IMR-90 (cell line): Measurements from ENCODE around the gene DNAH8. TPM values are rescaled to one million over a fixed set of nuclear protein-coding genes. Genes with fewer than 3 reads are reported as not detected.
"Not testable (repeated sequence)": the region's sequence is repeated elsewhere in the genome, so short reads cannot be mapped to it uniquely, and the experiment has no call there.

Experiments used
- ATAC-seq: fragments of 200-7000 bp; cut with Tn5 transposase; 2 replicates; pipeline ENCODE4 v1.9.1; 2020; ENCODE audit warnings: low read depth, mild to moderate bottlenecking, moderate library complexity
- BruUV-seq: library from RNA; stranded (reverse); fragments of 400-500 nt; replicated peaks from 2 replicates; lab custom pipeline; 2021; lab: Mats Ljungman, UMichigan
- CTCF ChIA-PET: fragments of 300-600 bp; formaldehyde crosslinking; extraction: SDS; loops from one replicate; lab custom pipeline; 2021; ENCODE audit warnings: antibody characterized with exemption; lab: Yijun Ruan, JAX
- POLR2A ChIA-PET: fragments of 300-600 bp; sonication (Branson Sonifier 250); formaldehyde crosslinking; loops from one replicate; lab custom pipeline; 2022; ENCODE audit warnings: antibody characterized with exemption; ENCODE audit not compliant: unreplicated experiment; lab: Charles Lee
- DNase-seq: peaks from one replicate; pipeline ENCODE4 v3.0.0; 2013
- H2AFZ ChIP-seq: replicated peaks from 2 replicates; pipeline ENCODE3; 2013; ENCODE audit warnings: low read length, mild to moderate bottlenecking; ENCODE audit not compliant: poor library complexity
- H2AK5ac ChIP-seq: 2 replicates; pipeline ENCODE4 v1.6.1; 2013; ENCODE audit warnings: low read depth, low read length, inconsistent platforms
- H2AK9ac ChIP-seq: replicated peaks from 2 replicates; pipeline ENCODE3; 2013; ENCODE audit warnings: mild to moderate bottlenecking, low read depth, low read length, moderate library complexity; ENCODE audit not compliant: poor library complexity
- H2BK120ac ChIP-seq: 2 replicates; pipeline ENCODE4 v1.6.1; 2013; ENCODE audit warnings: low read depth, low read length, inconsistent platforms
- H2BK15ac ChIP-seq: 3 replicates; pipeline ENCODE4 v1.6.1; 2013; ENCODE audit warnings: low read depth, low read length, inconsistent platforms
- H2BK20ac ChIP-seq: 2 replicates; pipeline ENCODE4 v1.6.1; 2013; ENCODE audit warnings: low read depth, mild to moderate bottlenecking, inconsistent platforms, low read length, moderate library complexity
- H2BK5ac ChIP-seq: 2 replicates; pipeline ENCODE4 v1.6.1; 2013; ENCODE audit warnings: mild to moderate bottlenecking, low read depth, low read length, inconsistent platforms; ENCODE audit not compliant: poor library complexity, severe bottlenecking
- H3K14ac ChIP-seq: replicated peaks from 2 replicates; pipeline ENCODE4 v1.6.1; 2013; ENCODE audit warnings: low read depth, low read length, inconsistent platforms
- H3K18ac ChIP-seq: 2 replicates; pipeline ENCODE4 v1.6.1; 2013; ENCODE audit warnings: low read depth, low read length, control low read depth
- H3K23ac ChIP-seq: 2 replicates; pipeline ENCODE4 v1.6.1; 2013; ENCODE audit warnings: low read depth, low read length, inconsistent platforms
- H3K27ac ChIP-seq: 2 replicates; pipeline ENCODE4 v1.5.1; 2013; ENCODE audit warnings: mild to moderate bottlenecking, control low read depth, low read length; ENCODE audit not compliant: insufficient read depth
- H3K27me3 ChIP-seq: 2 replicates; pipeline ENCODE4 v1.6.1; 2013; ENCODE audit warnings: low read length; ENCODE audit not compliant: control insufficient read depth, insufficient read depth
- H3K36me3 ChIP-seq: 2 replicates; pipeline ENCODE4 v1.6.1; 2013; ENCODE audit warnings: low read length, mixed read lengths; ENCODE audit not compliant: control insufficient read depth, insufficient read depth
- H3K4ac ChIP-seq: 2 replicates; pipeline ENCODE4 v1.6.1; 2013; ENCODE audit warnings: low read depth, low read length, inconsistent platforms
- H3K4me1 ChIP-seq: 2 replicates; pipeline ENCODE4 v1.6.1; 2013; ENCODE audit warnings: low read length, mixed read lengths; ENCODE audit not compliant: control insufficient read depth, insufficient read depth
- H3K4me2 ChIP-seq: 2 replicates; pipeline ENCODE4 v1.6.1; 2013; ENCODE audit warnings: low read depth, mild to moderate bottlenecking, control low read depth, low read length, moderate library complexity
- H3K4me3 ChIP-seq: 2 replicates; pipeline ENCODE4 v1.5.1; 2013; ENCODE audit warnings: low read depth, mild to moderate bottlenecking, control low read depth, low read length, moderate library complexity; ENCODE audit not compliant: insufficient read depth
- H3K56ac ChIP-seq: 2 replicates; pipeline ENCODE4 v1.6.1; 2013; ENCODE audit warnings: low read length, inconsistent platforms; ENCODE audit not compliant: insufficient read depth; ENCODE audit errors: extremely low read depth
- H3K79me1 ChIP-seq, 2 experiments: 2 replicates each; pipeline ENCODE4 v1.6.1; 2013; ENCODE audit warnings: low read length in 2 of 2, inconsistent platforms in 1 of 2, low read depth in 1 of 2
- H3K9ac ChIP-seq: 2 replicates; pipeline ENCODE4 v1.6.1; 2013; ENCODE audit warnings: low read depth, low read length, control low read depth
- H3K9me1 ChIP-seq: 2 replicates; pipeline ENCODE4 v1.6.1; 2013; ENCODE audit warnings: low read length, inconsistent platforms; ENCODE audit not compliant: insufficient read depth
- H3K9me3 ChIP-seq: 2 replicates; pipeline ENCODE4 v1.6.1; 2013; ENCODE audit warnings: low read length; ENCODE audit not compliant: control insufficient read depth, insufficient read depth
- H4K20me1 ChIP-seq: 2 replicates; pipeline ENCODE4 v1.6.1; 2013; ENCODE audit warnings: low read length, inconsistent platforms; ENCODE audit not compliant: insufficient read depth
- H4K5ac ChIP-seq: 2 replicates; pipeline ENCODE4 v1.6.1; 2013; ENCODE audit warnings: mild to moderate bottlenecking, low read depth, low read length, control low read depth
- H4K8ac ChIP-seq, 2 experiments: 2 replicates each; pipeline ENCODE4 v1.6.1; 2013; ENCODE audit warnings: low read depth in 2 of 2, low read length in 2 of 2, control low read depth in 1 of 2, inconsistent platforms in 1 of 2
- H4K91ac ChIP-seq: 2 replicates; pipeline ENCODE4 v1.6.1; 2013; ENCODE audit warnings: low read depth, low read length, inconsistent platforms; ENCODE audit not compliant: insufficient read depth
- FOS ChIP-seq: fragments of 150-350 bp; IDR thresholded peaks from 2 replicates; pipeline ENCODE4 v1.6.1; 2016; ENCODE audit warnings: low read depth, low read length
- WGBS, 2 experiments: methylation state at CpG; one replicate each; pipeline versions ENCODE4 v1.1.5 to v1.1.7; 2013; ENCODE audit warnings: missing lambda C conversion rate in 2 of 2; ENCODE audit not compliant: insufficient read length in 1 of 2; ENCODE audit errors: extremely low coverage in 2 of 2; 5-methylcytosine and 5-hydroxymethylcytosine counted together
- dilution Hi-C: fragments of 300-500 bp; cut with HindIII; formaldehyde crosslinking; loops from one replicate; pipeline ENCODE4 v1.14.3; 2018; ENCODE audit warnings: low sequenced_read_pairs; ENCODE audit not compliant: unreplicated experiment
- in situ Hi-C: fragments of 300-500 bp; cut with MboI; formaldehyde crosslinking; loops from 3 replicates; pipeline ENCODE4 v1.14.3; 2019; ENCODE audit warnings: low sequenced_read_pairs, inconsistent platforms, mixed read lengths
- intact Hi-C: fragments of 100-400 bp; cut with micrococcal nuclease; formaldehyde crosslinking; loops from 2 replicates; pipeline ENCODE4 v1.10.0; 2022
- polyA plus RNA-seq, 3 experiments: library from polyadenylated mRNA; depleted of rRNA; stranded (reverse); fragments of >200 nt; gene quantifications; 2 replicates each; pipeline ENCODE4 v1.2.3, GENCODE V29; 2012; ENCODE audit warnings: low replicate concordance in 1 of 3
- total RNA-seq: library from RNA; depleted of rRNA; stranded (reverse); fragments of >200 nt; gene quantifications from 2 replicates; pipeline ENCODE4 v1.2.3, GENCODE V29; 2012

DNAH8 gene
- total and polyA plus RNA-seq, 2 of the 4 experiments (the other 2 are of a cell fraction) = not detected

DNA sequence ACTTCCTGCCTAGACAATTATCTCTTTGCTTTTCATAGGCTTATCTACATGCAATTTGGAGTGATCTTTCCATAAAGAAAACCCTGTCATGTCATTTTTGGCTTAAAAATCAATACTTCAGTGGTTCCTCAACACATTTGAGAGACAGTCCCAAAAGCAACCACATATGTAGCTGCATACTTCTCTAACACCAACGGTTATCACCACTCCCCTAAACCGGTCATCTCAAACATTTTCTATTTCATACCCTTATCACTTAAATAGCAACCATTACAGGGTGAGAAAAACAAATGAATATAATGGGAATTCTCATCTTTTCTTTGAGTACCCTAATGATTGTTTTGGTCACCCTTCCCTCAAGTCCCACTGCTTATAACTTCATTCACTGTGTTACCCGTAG, 17.3 kb upstream of the DNAH8 start:
- Histone ChIP-seq H2AK5ac (no peak overlapping the region), H2BK20ac (no peak overlapping the region), H3K4me1 (no peaks in the 10 kb centered on the region), H4K20me1 (peaks cover 8% of the 10 kb centered on the region; the same call in 1 of the 2 replicates), H3K9me1 (no peaks in the 10 kb centered on the region), H3K9ac (no peak overlapping the region), H2AFZ (no peak overlapping the region), H3K36me3 (0 out of 2 replicates have a peak, but pooled peaks cover 3% of the 10 kb centered on the region), H3K18ac (no peak overlapping the region), H3K23ac (no peak overlapping the region), H3K27me3 (no peaks in the 10 kb centered on the region), H4K91ac (no peak overlapping the region), H3K14ac (no peak overlapping the region), H3K4ac (no peak overlapping the region), H4K8ac (no peak overlapping the region), H3K4me3 (no peak overlapping the region), H3K79me1 (peaks cover 15 to 31% of the 10 kb centered on the region in 2 experiments), H2BK15ac (no peak overlapping the region), H2AK9ac (no peak overlapping the region), H3K27ac (no peak overlapping the region), H2BK5ac (no peak overlapping the region), H3K9me3 (peaks cover 5% of the 10 kb centered on the region; the same call in 1 of the 2 replicates), H3K56ac (no peak overlapping the region), H2BK120ac (no peak overlapping the region), H3K4me2 (no peak overlapping the region), H4K5ac (no peak overlapping the region)
- no CpG with 5 or more reads among the region's 3 CpGs for WGBS, 2 experiments
- ATAC-seq (no peak), DNase-seq (no peak)
- dilution Hi-C loops = no loop called here
- in situ Hi-C loops = no loop called here
- no TSS peak for BruUV-seq
- TF ChIP-seq FOS = no peak
- POLR2A ChIA-PET = interaction anchor here (0.7 kb wide), 1 partner anchor 489 kb away, joined by 5 read pairs; no protein-coding TSS in a partner anchor
- CTCF ChIA-PET = no interaction called here
- intact Hi-C loops = no loop called here

DNA sequence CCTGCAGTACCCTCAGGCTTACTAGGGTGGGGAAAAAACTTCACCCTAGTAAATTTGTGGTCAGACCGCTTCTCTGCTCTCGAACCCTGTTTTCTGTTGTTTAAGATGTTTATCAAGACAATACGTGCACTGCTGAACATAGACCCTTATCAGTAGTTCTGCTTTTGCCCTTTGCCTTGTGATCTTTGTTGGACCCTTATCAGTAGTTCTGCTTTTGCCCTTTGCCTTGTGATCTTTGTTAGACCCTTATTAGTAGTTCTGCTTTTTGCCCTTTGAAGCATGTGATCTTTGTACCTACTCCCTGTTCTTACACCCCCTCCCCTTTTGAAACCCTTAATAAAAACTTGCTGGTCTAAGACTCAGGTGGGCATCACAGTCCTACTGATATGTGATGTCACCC, 15.4 kb upstream of the DNAH8 start:
- H3K56ac ChIP-seq, H3K9me1 ChIP-seq, H3K4me1 ChIP-seq, intact Hi-C loops, H3K4ac ChIP-seq, H3K23ac ChIP-seq, dilution Hi-C loops, in situ Hi-C loops, H2AK5ac ChIP-seq, H3K18ac ChIP-seq, H2AFZ ChIP-seq, H3K9me3 ChIP-seq, H4K20me1 ChIP-seq, H3K36me3 ChIP-seq, H4K91ac ChIP-seq, H3K4me3 ChIP-seq, H3K9ac ChIP-seq, H4K8ac ChIP-seq, DNase-seq, H4K5ac ChIP-seq, H3K27me3 ChIP-seq, H2BK5ac ChIP-seq, H3K4me2 ChIP-seq, POLR2A ChIA-PET, H2AK9ac ChIP-seq, H2BK15ac ChIP-seq, CTCF ChIA-PET, H3K14ac ChIP-seq, H2BK20ac ChIP-seq, ATAC-seq, BruUV-seq, H2BK120ac ChIP-seq, H3K27ac ChIP-seq: not testable (repeated sequence)
- peaks cover 15 to 31% of the 10 kb centered on the region in 2 experiments for H3K79me1 ChIP-seq
- WGBS, 2 experiments = no CpG with 5 or more reads among the region's 3 CpGs
